Activated CD4-positive, CD25-positive, alpha-beta regulatory T cell treated with anti-CD3 and anti-CD28 coated beads, Interleukin-2, amount 50 U/mL, for 72 hours (primary cell): ENCODE measurements around the gene MTURN.
"Not testable (repeated sequence)": the region's sequence is repeated elsewhere in the genome, so short reads cannot be mapped to it uniquely, and the experiment has no call there.

Experiments
- DNase-seq: peaks from one replicate; pipeline ENCODE4 v3.0.0; 2021

Gene MTURN

GRCh38 chr7:30134611-30135300 lies at the start of gene MTURN:
Gene MTURN, plus strand, starts transcription at chr7:30134986. Its CDS starts 151 bp downstream, at chr7:30135137.
- peak; percentile 89 for DNase-seq

GRCh38 chr7:30086529-30086928 lies 48.3 kb upstream of the MTURN start:
- no peak for DNase-seq

- no peak for DNase-seq
These were observed 47.4 kb upstream of the MTURN start for GRCh38 chr7:30087371-30087770.

GRCh38 chr7:30088362-30088761 lies 46.4 kb upstream of the MTURN start:
- no peak for DNase-seq

DNA sequence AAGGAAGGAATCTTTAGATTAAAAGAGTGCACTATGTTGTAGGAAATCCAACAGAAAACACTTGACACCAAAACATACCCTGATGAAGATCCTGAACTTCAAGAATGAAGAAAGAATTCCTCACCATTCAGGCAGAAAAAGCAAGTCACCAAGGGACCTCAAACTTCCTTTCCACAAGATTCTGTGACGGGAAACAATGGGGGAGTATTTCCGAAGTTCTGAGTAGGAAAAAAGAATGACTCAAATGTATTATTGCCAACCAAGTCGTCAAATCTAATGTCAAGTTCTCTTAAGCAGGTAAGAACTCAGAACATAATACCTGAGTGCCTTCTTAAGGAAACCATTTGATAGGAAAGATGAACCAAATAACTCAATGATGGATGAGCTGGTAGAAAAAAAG lies 44.7 kb upstream of the MTURN start:
- no peak for DNase-seq

GRCh38 chr7:30091491-30091912 lies 43.3 kb upstream of the MTURN start:
- no peak for DNase-seq

DNA sequence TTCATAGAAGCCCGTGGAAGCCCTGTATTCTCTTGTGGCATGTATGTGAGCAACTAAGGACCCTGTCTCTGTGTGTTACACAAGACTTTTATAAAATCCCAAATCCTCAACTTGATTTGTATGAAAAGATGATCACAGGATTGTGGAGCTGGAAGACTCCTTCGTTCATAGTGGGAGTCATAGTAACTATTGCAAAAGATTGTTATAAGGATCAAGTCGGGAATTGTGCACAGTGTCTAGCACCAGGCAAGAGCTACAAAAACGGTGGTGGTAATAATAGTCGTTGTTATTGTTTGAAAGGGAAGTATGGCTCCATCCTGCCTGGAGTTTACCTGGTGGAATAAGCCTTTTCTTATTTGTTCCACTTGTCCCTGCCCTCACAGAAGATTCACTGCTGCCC lies 42.8 kb upstream of the MTURN start:
- no peak for DNase-seq

DNA sequence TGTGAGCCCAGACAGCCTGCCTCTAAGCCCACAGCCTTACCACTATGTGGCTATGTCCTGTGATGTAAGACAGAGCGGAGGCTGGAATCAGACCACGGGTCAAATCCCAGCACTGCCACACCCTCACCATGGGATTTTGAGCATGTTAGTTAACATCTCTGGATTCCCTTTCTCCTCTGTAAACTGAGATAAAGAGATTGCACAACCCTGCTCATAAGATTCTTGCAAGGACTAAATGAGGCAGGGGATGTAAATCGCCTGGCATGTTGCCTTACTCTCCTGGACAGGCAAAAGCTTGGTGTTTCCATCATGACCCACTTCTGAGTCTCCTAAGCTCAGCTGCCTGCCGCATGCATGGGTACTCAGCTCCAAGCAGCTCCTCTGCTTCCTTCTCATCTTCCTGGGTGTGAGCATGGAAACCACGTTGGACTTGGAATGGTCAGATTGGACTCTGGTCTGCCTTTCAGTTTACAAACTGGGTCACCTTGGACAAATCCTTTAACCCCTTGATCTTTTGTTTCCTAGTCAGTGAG lies 41.3 kb upstream of the MTURN start:
- no peak for DNase-seq

DNA sequence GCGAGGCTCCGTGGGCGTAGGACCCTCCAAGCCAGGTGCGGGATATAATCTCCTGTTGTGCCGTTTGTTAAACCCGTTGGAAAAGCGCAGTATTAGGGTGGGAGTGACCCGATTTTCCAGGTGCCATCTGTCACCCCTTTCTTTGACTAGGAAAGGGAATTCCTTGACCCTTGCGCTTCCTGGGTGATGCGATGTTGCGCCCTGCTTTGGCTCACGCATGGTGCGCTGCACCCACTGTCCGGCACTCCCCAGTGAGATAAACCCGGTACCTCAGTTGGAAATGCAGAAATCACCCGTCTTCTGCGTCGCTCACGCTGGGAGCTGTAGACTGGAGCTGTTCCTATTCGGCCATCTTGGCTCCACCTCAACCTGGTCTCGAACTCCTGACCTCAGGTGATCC lies 36.2 kb upstream of the MTURN start:
- DNase-seq, result not testable (repeated sequence)

DNA sequence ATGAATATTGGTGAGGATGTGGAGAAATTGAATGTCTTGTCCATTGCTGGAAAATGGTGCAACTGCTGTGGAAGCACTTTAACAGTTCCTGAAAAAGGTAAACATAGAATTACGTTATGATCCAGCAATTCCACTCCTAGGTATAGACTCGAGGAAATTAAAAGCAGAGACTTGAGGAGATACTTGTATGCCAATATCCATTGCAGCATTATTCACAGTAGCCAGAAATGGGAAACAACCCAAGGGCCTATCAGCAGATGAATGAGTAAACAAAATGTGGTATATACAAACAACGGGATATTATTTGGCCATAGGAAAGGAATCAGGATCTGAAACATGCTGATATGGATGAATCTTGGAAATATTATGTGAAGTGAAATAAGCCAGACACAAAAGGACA lies 32.5 kb upstream of the MTURN start:
- no peak for DNase-seq

DNA sequence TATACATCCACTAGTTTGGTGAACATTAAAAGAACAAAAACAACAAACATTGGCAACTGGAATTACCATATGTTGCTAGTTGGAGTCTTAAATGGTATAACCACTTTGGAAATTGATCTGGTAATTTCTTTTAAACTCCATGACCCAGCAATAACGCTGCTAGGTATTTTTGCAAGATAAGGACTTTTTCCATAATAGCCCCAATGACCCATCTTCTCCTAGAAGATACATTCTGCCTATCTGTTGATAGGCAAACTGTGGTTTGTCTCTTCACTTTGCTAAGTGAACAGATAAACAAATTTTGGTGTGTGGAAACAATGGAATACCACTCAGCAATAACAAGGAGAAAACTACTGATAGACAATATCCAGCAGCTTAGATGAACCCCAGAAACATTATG lies 30.6 kb upstream of the MTURN start:
- no peak for DNase-seq

GRCh38 chr7:30112103-30112713 lies 22.6 kb upstream of the MTURN start:
- DNase-seq, result no peak

DNA sequence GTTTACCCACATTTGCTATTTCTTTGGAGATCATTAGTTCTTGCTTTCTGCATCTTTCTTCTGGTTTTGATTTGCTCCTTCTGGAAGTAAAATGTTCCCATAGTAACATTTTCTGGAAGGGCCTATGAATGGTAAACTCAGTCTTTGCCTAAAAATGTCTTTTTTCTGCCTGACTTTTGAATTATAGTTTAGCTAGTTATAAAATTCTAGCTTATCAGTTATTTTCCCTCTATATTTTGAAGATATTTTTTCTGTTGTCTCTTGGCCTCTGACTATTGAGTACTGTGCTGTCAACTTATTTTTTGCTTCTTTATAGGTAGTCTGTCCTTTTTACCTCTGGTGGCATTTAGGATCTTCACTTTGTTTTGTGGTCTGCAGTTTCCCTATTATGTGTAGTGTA lies 21.6 kb upstream of the MTURN start:
- no peak for DNase-seq

GRCh38 chr7:30114536-30115238 lies 20.1 kb upstream of the MTURN start:
- no peak for DNase-seq

DNA sequence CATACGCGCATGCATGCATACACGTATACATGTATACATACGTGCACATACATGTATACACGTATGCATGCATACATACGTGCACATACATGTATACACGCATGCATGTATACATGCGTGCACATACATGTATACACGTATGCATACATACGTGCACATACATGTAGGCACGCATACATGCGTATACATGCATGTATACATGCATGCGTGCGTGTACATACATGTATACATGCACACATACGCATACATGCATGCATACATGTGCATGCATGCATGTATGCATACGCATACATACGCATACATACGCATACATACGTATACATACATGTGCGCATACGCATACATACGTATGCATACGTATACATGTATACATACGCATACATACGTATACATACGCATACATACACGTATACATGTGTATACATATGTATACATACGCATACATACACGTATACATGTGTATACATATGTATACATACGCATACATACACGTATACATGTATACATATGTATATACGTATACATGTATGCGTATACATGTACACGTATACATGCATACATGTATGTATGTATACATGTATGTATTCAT lies 19.0 kb upstream of the MTURN start:
- DNase-seq, result no peak

GRCh38 chr7:30116771-30117170 lies 18.0 kb upstream of the MTURN start:
- no peak for DNase-seq

GRCh38 chr7:30117896-30118295 lies 16.9 kb upstream of the MTURN start:
- no peak for DNase-seq

- no peak for DNase-seq
These were observed 14.8 kb upstream of the MTURN start for GRCh38 chr7:30119890-30120577.

GRCh38 chr7:30133736-30134610 lies 813 bp upstream of the MTURN start:
- no peak for DNase-seq

DNA sequence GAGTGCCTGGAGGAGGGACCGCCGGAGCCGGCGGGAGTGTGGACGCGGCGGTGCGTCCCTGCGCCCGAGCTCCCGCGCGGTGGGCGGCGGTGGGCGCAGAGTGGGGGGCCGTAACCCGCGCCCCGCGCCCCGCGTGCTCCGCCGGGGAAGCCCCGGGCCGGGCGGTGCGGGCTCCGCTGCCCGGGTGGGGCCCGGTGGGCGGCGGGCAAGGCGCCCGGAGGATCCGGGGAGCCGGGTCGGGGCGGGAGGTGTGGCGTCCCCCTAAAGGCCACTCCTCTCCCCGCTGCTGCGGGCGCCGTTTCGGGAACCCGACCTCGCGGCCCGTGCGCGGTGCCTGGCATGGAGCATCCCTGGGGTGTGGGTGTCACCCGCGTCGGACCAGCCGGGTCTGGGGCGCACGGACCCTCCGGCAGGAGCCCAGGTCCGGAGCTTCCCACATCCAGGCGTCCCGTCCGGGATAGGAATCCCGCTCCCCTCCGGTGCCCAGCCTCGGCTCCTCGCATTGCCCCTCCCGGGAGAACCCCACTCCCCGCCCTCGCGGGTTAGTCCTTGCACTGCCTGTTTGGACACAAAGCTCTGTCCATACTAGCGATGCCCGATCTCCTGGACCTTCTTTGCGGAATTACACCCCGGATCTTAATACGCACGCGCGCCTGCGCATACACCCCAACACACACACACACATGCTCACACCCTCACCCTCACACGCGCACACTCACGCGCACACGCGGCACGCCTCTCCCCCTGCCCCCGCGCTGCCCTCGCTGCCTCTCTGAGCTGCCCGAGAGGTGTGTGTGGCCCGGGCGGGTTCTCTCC lies 723 bp downstream of the MTURN start:
- DNase-seq, result peak; percentile 57

GRCh38 chr7:30136117-30136731 lies 1.4 kb downstream of the MTURN start:
- no peak for DNase-seq
